Stimulated activated CD8-positive, alpha-beta memory T cell treated with anti-CD3 and anti-CD28 coated beads, Interleukin-12 subunit alpha, Interleukin-12 subunit beta, amount 100 ng/mL, for 24 hours (primary cell): ENCODE data around the gene C1orf167.

ENCODE experiments used
- DNase-seq: peaks from one replicate; pipeline ENCODE4 v3.0.0-alpha.2; 2020; ENCODE audit errors: extremely low read depth

Gene C1orf167

GRCh38 chr1:11784256-11784992, 22.4 kb downstream of the C1orf167 start:
- DNase-seq = no peak

GRCh38 chr1:11784993-11785769, 23.2 kb downstream of the C1orf167 start:
- no peak for DNase-seq

- DNase-seq = no peak
Observed at GRCh38 chr1:11786168-11786567, 24.2 kb downstream of the C1orf167 start.

- no peak for DNase-seq
Observed at GRCh38 chr1:11787251-11787803, 25.3 kb downstream of the C1orf167 start.

- no peak for DNase-seq
Observed at GRCh38 chr1:11787804-11788436, 25.9 kb downstream of the C1orf167 start.

- no peak for DNase-seq
Observed at GRCh38 chr1:11788549-11789053, 26.6 kb downstream of the C1orf167 start.

- no peak for DNase-seq
Observed at GRCh38 chr1:11789126-11790067, 27.4 kb downstream of the C1orf167 start.

GRCh38 chr1:11790101-11790879, 28.3 kb downstream of the C1orf167 start:
- no peak for DNase-seq

GRCh38 chr1:11790880-11791715, 29.1 kb downstream of the C1orf167 start:
- DNase-seq = no peak

- DNase-seq = no peak
Observed at GRCh38 chr1:11792106-11792505, 30.1 kb downstream of the C1orf167 start.

GRCh38 chr1:11793819-11794218, 31.8 kb downstream of the C1orf167 start:
- DNase-seq = no peak

GRCh38 chr1:11794446-11795237, 32.6 kb downstream of the C1orf167 start:
- DNase-seq = no peak

GRCh38 chr1:11795238-11795890, 33.4 kb downstream of the C1orf167 start:
- DNase-seq = no peak

GRCh38 chr1:11796036-11796828, 34.2 kb downstream of the C1orf167 start:
- DNase-seq = no peak

- DNase-seq = no peak
Observed at GRCh38 chr1:11797525-11798216, 35.7 kb downstream of the C1orf167 start.

GRCh38 chr1:11799099-11799498, 37.1 kb downstream of the C1orf167 start:
- no peak for DNase-seq

GRCh38 chr1:11799896-11800295, 37.9 kb downstream of the C1orf167 start:
- no peak for DNase-seq
